HCT116 (cell line): ENCODE results near the gene PLEKHM3. TPM values are rescaled to one million over a fixed set of nuclear protein-coding genes. Genes with fewer than 3 reads are reported as not detected.

Source experiments
- ATAC-seq: fragments of 200-7000 bp; cut with Tn5 transposase; 2 replicates; pipeline ENCODE4 v1.9.1; 2020; ENCODE audit warnings: mild to moderate bottlenecking, moderate library complexity
- BruUV-seq: library from RNA; stranded (reverse); fragments of 400-500 nt; replicated peaks from 2 replicates; lab custom pipeline; 2021; lab: Mats Ljungman, UMichigan
- CTCF ChIA-PET: fragments of 300-600 bp; sonication (Branson Sonifier 250); formaldehyde crosslinking; loops from one replicate; lab custom pipeline; 2021; ENCODE audit warnings: antibody characterized with exemption; lab: Charles Lee
- POLR2A ChIA-PET: fragments of 300-600, 350-600 bp; sonication (Branson Sonifier 250); formaldehyde crosslinking; loops from one replicate; lab custom pipeline; 2021; ENCODE audit warnings: antibody characterized with exemption; lab: Charles Lee
- RAD21 ChIA-PET, 2 experiments: fragments of 300-600 bp; sonication (Branson Sonifier 250); formaldehyde crosslinking; loops; one replicate each; lab custom pipeline; 2023; ENCODE audit warnings: low total read pairs in 2 of 2; ENCODE audit not compliant: uncharacterized antibody in 2 of 2, unreplicated experiment in 2 of 2, low non-redundant PET in 1 of 2; lab: Charles Lee
- DNase-seq: peaks from one replicate; pipeline ENCODE4 v3.0.0-alpha.2; 2010; ENCODE audit warnings: low read depth, low spot score
- H2AFZ ChIP-seq: fragments of 200-600 bp; shearing (Covaris generic), sonication (generic); 2 replicates; pipeline ENCODE4 v1.6.1; 2017; ENCODE audit warnings: low read depth, mixed run types, mixed read lengths, antibody characterized with exemption, low read length; ENCODE audit not compliant: poor library complexity, severe bottlenecking
- H3K27ac ChIP-seq: 2 replicates; pipeline ENCODE4 v1.5.1; 2012; ENCODE audit warnings: low read depth, low read length
- H3K27me3 ChIP-seq: fragments of 200-600 bp; sonication (generic); 2 replicates; pipeline ENCODE4 v1.6.1; 2016; ENCODE audit warnings: mixed run types, low read length, mixed read lengths; ENCODE audit not compliant: insufficient read depth
- H3K36me3 ChIP-seq, 2 experiments: fragments of 200-500 bp in 1 of 2; fragments of 200-600 bp in 1 of 2; sonication (Bioruptor generic) in 1 of 2; sonication (generic) in 1 of 2; 2 replicates each; pipeline versions ENCODE4 v1.5.1 to v1.6.1; 2014 to 2016; ENCODE audit warnings: low read length in 2 of 2, inconsistent platforms in 1 of 2, mixed read lengths in 1 of 2, mixed run types in 1 of 2; ENCODE audit not compliant: insufficient read depth in 2 of 2, control insufficient read depth in 1 of 2
- H3K4me1 ChIP-seq, 2 experiments: fragments of 200-600 bp in 1 of 2; sonication (generic) in 1 of 2; 2 replicates each; pipeline versions ENCODE4 v1.5.1 to v1.6.1; 2012 to 2017; ENCODE audit warnings: low read length in 2 of 2, inconsistent platforms in 1 of 2, mild to moderate bottlenecking in 1 of 2, mixed read lengths in 1 of 2, mixed run types in 1 of 2, moderate library complexity in 1 of 2; ENCODE audit not compliant: insufficient read depth in 2 of 2, control insufficient read depth in 1 of 2
- H3K4me2 ChIP-seq: fragments of 200-600 bp; sonication (generic); 2 replicates; pipeline ENCODE4 v1.6.1; 2017; ENCODE audit warnings: mixed run types, low read length, mixed read lengths
- H3K4me3 ChIP-seq, 2 experiments: fragments of 200-600 bp in 1 of 2; sonication (generic) in 1 of 2; replicated peaks in 1 of 2; 2 replicates each; pipeline ENCODE4 v1.5.1; 2011 to 2016; ENCODE audit warnings: low read length in 2 of 2, control low read depth in 1 of 2, low read depth in 1 of 2, mild to moderate bottlenecking in 1 of 2, mixed read lengths in 1 of 2, mixed run types in 1 of 2
- H3K79me2 ChIP-seq: fragments of 200-600 bp; sonication (generic); 2 replicates; pipeline ENCODE4 v1.6.1; 2017; ENCODE audit warnings: mild to moderate bottlenecking, mixed run types, low read length, moderate library complexity, mixed read lengths; ENCODE audit not compliant: insufficient read depth
- H3K9ac ChIP-seq: fragments of 200-600 bp; sonication (generic); 2 replicates; pipeline ENCODE4 v1.6.1; 2016; ENCODE audit warnings: low read length, mixed read lengths
- H3K9me2 ChIP-seq: fragments of 200-600 bp; sonication (generic), shearing (Covaris generic); 2 replicates; pipeline ENCODE4 v1.6.1; 2017; ENCODE audit warnings: mixed run types, mild to moderate bottlenecking, moderate library complexity; ENCODE audit not compliant: insufficient read depth
- H3K9me3 ChIP-seq, 2 experiments: fragments of 200-500 bp in 1 of 2; fragments of 200-600 bp in 1 of 2; sonication (Bioruptor generic) in 1 of 2; sonication (generic) in 1 of 2; 2 replicates each; pipeline ENCODE4 v1.6.1; 2014 to 2017; ENCODE audit warnings: low read length in 2 of 2, mixed read lengths in 2 of 2, inconsistent platforms in 1 of 2, low read depth in 1 of 2, mild to moderate bottlenecking in 1 of 2, mixed run types in 1 of 2, moderate library complexity in 1 of 2; ENCODE audit not compliant: control insufficient read depth in 1 of 2, insufficient read depth in 1 of 2
- H4K20me1 ChIP-seq: fragments of 200-600 bp; sonication (generic), shearing (Covaris generic); 2 replicates; pipeline ENCODE4 v1.6.1; 2017; ENCODE audit warnings: mixed run types, mild to moderate bottlenecking, moderate library complexity; ENCODE audit not compliant: insufficient read depth
- EZH2phosphoT487 ChIP-seq: fragments of 200-600 bp; IDR thresholded peaks from 2 replicates; pipeline ENCODE4 v1.6.1; 2018; ENCODE audit warnings: antibody characterized with exemption, borderline replicate concordance
- JUND ChIP-seq: IDR thresholded peaks from 2 replicates; pipeline ENCODE4 v1.6.1; 2012
- MAX ChIP-seq: IDR thresholded peaks from 2 replicates; pipeline ENCODE4 v1.6.1; 2012
- POLR2AphosphoS5 ChIP-seq: IDR thresholded peaks from 2 replicates; pipeline ENCODE4 v1.6.1; 2011; ENCODE audit warnings: mild to moderate bottlenecking, low read depth, low read length, moderate library complexity
- SRF ChIP-seq: IDR thresholded peaks from 2 replicates; pipeline ENCODE4 v1.6.1; 2012; ENCODE audit warnings: low read depth
- YY1 ChIP-seq: IDR thresholded peaks from 2 replicates; pipeline ENCODE4 v1.6.1; 2011; ENCODE audit warnings: low read length, low read depth, moderate library complexity, mild to moderate bottlenecking; ENCODE audit not compliant: insufficient replicate concordance; ENCODE audit errors: extremely low read depth
- intact Hi-C: fragments of 100-400 bp; cut with micrococcal nuclease; formaldehyde crosslinking; loops from 2 replicates; pipeline ENCODE4 v1.10.0; 2022
- total RNA-seq: library from RNA; stranded (reverse); gene quantifications from one replicate; pipeline ENCODE4 v1.2.1, GENCODE V29; 2021; ENCODE audit not compliant: unreplicated experiment
- TF ChIP-seq, protein P1 (sequence below): IDR thresholded peaks from 2 replicates; pipeline ENCODE4 v1.6.1; 2012; ENCODE audit warnings: low read depth
- TF ChIP-seq, protein P2 (sequence below), 3 experiments: fragments of 200-600 bp in 1 of 3; sonication (generic) in 1 of 3; IDR thresholded peaks in 2 of 3; conservative IDR thresholded peaks in 1 of 3; 2 replicates each; pipeline ENCODE4 v1.5.1; 2012 to 2017; ENCODE audit warnings: low read depth in 2 of 3, low read length in 2 of 3, antibody characterized with exemption in 1 of 3, borderline replicate concordance in 1 of 3, control low read depth in 1 of 3, mild to moderate bottlenecking in 1 of 3, mixed read lengths in 1 of 3, mixed run types in 1 of 3, moderate library complexity in 1 of 3; ENCODE audit not compliant: insufficient read depth in 1 of 3

Gene PLEKHM3
- total RNA-seq, 1 experiment from 2014 or later: 6.3 TPM

- TF ChIP-seq, protein P1, sequence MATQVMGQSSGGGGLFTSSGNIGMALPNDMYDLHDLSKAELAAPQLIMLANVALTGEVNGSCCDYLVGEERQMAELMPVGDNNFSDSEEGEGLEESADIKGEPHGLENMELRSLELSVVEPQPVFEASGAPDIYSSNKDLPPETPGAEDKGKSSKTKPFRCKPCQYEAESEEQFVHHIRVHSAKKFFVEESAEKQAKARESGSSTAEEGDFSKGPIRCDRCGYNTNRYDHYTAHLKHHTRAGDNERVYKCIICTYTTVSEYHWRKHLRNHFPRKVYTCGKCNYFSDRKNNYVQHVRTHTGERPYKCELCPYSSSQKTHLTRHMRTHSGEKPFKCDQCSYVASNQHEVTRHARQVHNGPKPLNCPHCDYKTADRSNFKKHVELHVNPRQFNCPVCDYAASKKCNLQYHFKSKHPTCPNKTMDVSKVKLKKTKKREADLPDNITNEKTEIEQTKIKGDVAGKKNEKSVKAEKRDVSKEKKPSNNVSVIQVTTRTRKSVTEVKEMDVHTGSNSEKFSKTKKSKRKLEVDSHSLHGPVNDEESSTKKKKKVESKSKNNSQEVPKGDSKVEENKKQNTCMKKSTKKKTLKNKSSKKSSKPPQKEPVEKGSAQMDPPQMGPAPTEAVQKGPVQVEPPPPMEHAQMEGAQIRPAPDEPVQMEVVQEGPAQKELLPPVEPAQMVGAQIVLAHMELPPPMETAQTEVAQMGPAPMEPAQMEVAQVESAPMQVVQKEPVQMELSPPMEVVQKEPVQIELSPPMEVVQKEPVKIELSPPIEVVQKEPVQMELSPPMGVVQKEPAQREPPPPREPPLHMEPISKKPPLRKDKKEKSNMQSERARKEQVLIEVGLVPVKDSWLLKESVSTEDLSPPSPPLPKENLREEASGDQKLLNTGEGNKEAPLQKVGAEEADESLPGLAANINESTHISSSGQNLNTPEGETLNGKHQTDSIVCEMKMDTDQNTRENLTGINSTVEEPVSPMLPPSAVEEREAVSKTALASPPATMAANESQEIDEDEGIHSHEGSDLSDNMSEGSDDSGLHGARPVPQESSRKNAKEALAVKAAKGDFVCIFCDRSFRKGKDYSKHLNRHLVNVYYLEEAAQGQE: no peak
- TF ChIP-seq MAX: no peak
- TF ChIP-seq EZH2phosphoT487: no peak
- no peak for TF ChIP-seq YY1
- TF ChIP-seq POLR2AphosphoS5: no peak
- no peak for TF ChIP-seq JUND
Observed at GRCh38 chr2:207813942-207814341, 211.4 kb downstream of the PLEKHM3 start (continued).

DNA sequence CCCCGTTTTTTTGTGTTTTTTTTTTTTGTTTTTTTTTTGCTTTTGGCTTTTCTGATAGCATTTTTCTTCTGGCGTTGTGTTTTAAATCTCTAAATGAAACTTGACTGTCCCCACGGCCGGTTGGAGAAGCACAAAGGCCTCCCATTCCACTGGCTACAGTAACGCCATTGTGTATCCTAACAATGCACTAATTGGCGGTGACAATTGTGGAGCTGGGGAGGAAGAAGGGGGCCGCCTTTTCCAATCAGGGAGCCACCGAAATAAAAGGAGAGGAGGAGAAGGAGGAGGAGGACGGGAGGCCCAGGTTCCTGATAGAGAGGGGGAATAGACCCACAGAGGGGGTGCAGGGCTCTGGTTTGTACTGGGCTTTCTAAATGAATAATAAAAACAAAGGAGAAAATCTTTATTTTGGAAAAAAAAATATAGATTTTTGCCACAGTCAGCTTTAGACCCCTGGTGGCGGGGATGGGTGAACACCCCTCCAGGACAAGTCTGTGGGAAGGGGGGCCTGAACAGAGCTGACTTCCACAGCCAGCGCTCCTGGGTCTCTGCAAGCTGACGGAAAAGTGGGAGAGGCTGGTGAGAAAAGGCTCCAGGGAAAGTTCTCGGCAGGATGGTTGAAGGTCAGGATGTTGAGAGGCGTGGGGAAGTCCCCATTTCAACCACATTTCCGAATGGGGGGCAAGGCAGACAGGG is 212.0 kb downstream of the PLEKHM3 start:
- CTCF ChIA-PET: interaction anchor here (1.2 to 1.5 kb wide), 2 partner anchors 159 to 227 kb away, joined by 3 read pairs; no protein-coding TSS in a partner anchor
- Histone ChIP-seq H3K27me3 (no peaks in the 10 kb centered on the region), H3K27ac (no peak overlapping the region), H3K4me1 (peaks cover 21 to 31% of the 10 kb centered on the region in 2 experiments), H3K79me2 (no peaks in the 10 kb centered on the region), H3K9ac (no peak overlapping the region), H2AFZ (no peak overlapping the region), H3K4me2 (no peak overlapping the region), H4K20me1 (no peaks in the 10 kb centered on the region), H3K4me3 (no peak overlapping the region), H3K9me2 (no peaks in the 10 kb centered on the region), H3K36me3 (no peaks in the 10 kb centered on the region), H3K9me3 (no peaks in the 10 kb centered on the region)
- intact Hi-C loops: no loop called here
- no TSS peak for BruUV-seq
- TF ChIP-seq SRF: no peak
- no peak for TF ChIP-seq POLR2AphosphoS5
- TF ChIP-seq, protein P1: no peak
- TF ChIP-seq, protein P2, sequence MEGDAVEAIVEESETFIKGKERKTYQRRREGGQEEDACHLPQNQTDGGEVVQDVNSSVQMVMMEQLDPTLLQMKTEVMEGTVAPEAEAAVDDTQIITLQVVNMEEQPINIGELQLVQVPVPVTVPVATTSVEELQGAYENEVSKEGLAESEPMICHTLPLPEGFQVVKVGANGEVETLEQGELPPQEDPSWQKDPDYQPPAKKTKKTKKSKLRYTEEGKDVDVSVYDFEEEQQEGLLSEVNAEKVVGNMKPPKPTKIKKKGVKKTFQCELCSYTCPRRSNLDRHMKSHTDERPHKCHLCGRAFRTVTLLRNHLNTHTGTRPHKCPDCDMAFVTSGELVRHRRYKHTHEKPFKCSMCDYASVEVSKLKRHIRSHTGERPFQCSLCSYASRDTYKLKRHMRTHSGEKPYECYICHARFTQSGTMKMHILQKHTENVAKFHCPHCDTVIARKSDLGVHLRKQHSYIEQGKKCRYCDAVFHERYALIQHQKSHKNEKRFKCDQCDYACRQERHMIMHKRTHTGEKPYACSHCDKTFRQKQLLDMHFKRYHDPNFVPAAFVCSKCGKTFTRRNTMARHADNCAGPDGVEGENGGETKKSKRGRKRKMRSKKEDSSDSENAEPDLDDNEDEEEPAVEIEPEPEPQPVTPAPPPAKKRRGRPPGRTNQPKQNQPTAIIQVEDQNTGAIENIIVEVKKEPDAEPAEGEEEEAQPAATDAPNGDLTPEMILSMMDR (IDR thresholded peaks at IDR 0.05 in 2 of 3, conservative IDR thresholded peaks at IDR 0.05 in 1 of 3; ENCODE audit: borderline replicate concordance in 1 of 3, insufficient read depth in 1 of 3, low read depth in 2 of 3, low read length in 2 of 3): peak in 2 of 3 experiments; percentile 30 to 31; a peak in 4 of 6 replicates
- ATAC-seq: no peak
- DNase-seq: no peak
- POLR2A ChIA-PET: no interaction called here
- RAD21 ChIA-PET: no interaction called here
